Right atrium auricular region (tissue), 2 donors: ENCODE results near the gene CNEP1R1. TPM values are rescaled to one million over a fixed set of nuclear protein-coding genes. Genes with fewer than 3 reads are reported as not detected.

ENCODE experiments used
- DNase-seq: peaks from one replicate; pipeline ENCODE4 v3.0.0-alpha.2; 2019; ENCODE audit warnings: low spot score
- H3K27ac ChIP-seq, 2 donors: fragments of 200-600 bp; sonication (generic); 1 replicate in 1 of 2; 2 replicates in 1 of 2; pipeline ENCODE4 v1.5.1; 2016 to 2019
- H3K27me3 ChIP-seq, 2 donors: fragments of 200-600 bp; sonication (generic); one replicate each; pipeline versions ENCODE4 v1.5.1 to v1.6.0; 2017 to 2019
- H3K36me3 ChIP-seq: fragments of 200-600 bp; sonication (generic); one replicate; pipeline ENCODE4 v1.5.1; 2016
- H3K4me1 ChIP-seq, 2 donors: fragments of 200-600 bp; sonication (generic); one replicate each; pipeline versions ENCODE4 v1.5.1 to v1.6.0; 2017 to 2019
- H3K4me3 ChIP-seq, 2 donors: fragments of 200-600 bp; sonication (generic); 1 replicate in 1 of 2; 2 replicates in 1 of 2; pipeline ENCODE4 v1.5.1; 2017 to 2019; ENCODE audit warnings: mild to moderate bottlenecking in 1 of 2, moderate library complexity in 1 of 2
- H3K9me3 ChIP-seq, 2 donors: fragments of 200-600 bp; sonication (generic); one replicate each; pipeline ENCODE4 v1.5.1; 2019
- CTCF ChIP-seq, 2 donors: fragments of 200-600 bp; sonication (generic); IDR thresholded peaks; one replicate each; pipeline ENCODE4 v1.5.1; 2019; ENCODE audit warnings: antibody characterized with exemption in 2 of 2
- total RNA-seq, 2 donors: library from RNA; depleted of rRNA; stranded (reverse); fragments of >200 nt; gene quantifications; one replicate each; pipeline ENCODE4 v1.1.0, GENCODE V29; 2016

Gene CNEP1R1
- total RNA-seq, 2 donors from 2014 or later, result 11.6 to 13.3 TPM

- Histone ChIP-seq H3K4me3 (no peak overlapping the region), H3K36me3 (peaks cover 67% of the 10 kb centered on the region), H3K27me3 (no peaks in the 10 kb centered on the region), H3K9me3 (no peaks in the 10 kb centered on the region), H3K4me1 (no peaks in the 10 kb centered on the region), H3K27ac (no peak overlapping the region)
- TF ChIP-seq CTCF (IDR thresholded peaks at IDR 0.05), result no peak
- DNase-seq, result no peak
Observed at GRCh38 chr16:50083996-50084395, 59.0 kb downstream of the CNEP1R1 start.

GRCh38 chr16:50086176-50086575 is 61.2 kb downstream of the CNEP1R1 start:
- H3K4me3 ChIP-seq, result no peak overlapping the region
- DNase-seq, result no peak
- no peaks in the 10 kb centered on the region for H3K9me3 ChIP-seq
- TF ChIP-seq CTCF (IDR thresholded peaks at IDR 0.05), result no peak
- H3K27ac ChIP-seq, result no peak overlapping the region
- no peaks in the 10 kb centered on the region for H3K27me3 ChIP-seq
- peaks cover 49% of the 10 kb centered on the region for H3K36me3 ChIP-seq
- no peaks in the 10 kb centered on the region for H3K4me1 ChIP-seq

Other genes with a start within 250 kb of the CNEP1R1 start
- 10 to 100 TPM in 1 of 2 donors, 1 to 10 TPM in 1; 8.5 to 10.7 TPM for gene ZNF423, start 169.1 kb upstream of the CNEP1R1 start, total RNA-seq
- 10 to 100 TPM in 1 of 2 donors, 1 to 10 TPM in 1; 5.6 to 11.7 TPM for gene HEATR3, start 40.7 kb downstream of the CNEP1R1 start, total RNA-seq
- 1 to 10 TPM; 5.0 to 6.1 TPM for gene TENT4B, start 128.1 kb downstream of the CNEP1R1 start, total RNA-seq
- gene ADCY7, start 241.3 kb downstream of the CNEP1R1 start, total RNA-seq, result 10 to 100 TPM in 1 of 2 donors, 1 to 10 TPM in 1; 8.5 to 17.1 TPM